SK-N-SH (cell line): Measurements from ENCODE around the gene ORC4. TPM values are rescaled to one million over a fixed set of nuclear protein-coding genes. Genes with fewer than 3 reads are reported as not detected.

ENCODE experiments used
- polyA plus RNA-seq, 3 experiments: library from polyadenylated mRNA; depleted of rRNA; stranded (reverse); fragments of >200 nt; gene quantifications; 2 replicates each; pipeline ENCODE4 v1.2.3, GENCODE V29; 2012

Gene ORC4
- polyA plus RNA-seq, 1 of the 3 experiments (the other 2 are of a cell fraction): 15.2 TPM

Other genes starting within 250 kb of the ORC4 start
- 1.6 and 2.6 TPM in 2 replicates for gene ACVR2A, start 175.7 kb downstream of the ORC4 start, polyA plus RNA-seq (2012; rRNA removed)
- 7.4 and 11.7 TPM in 2 replicates for gene MBD5, start 354 bp upstream of the ORC4 start, polyA plus RNA-seq (2012; rRNA removed)